Measurements from ENCODE around the gene TTC1.
"Not testable (repeated sequence)": the region's sequence is repeated elsewhere in the genome, so short reads cannot be mapped to it uniquely, and the experiment has no call there.

Gene TTC1

GRCh38 chr5:160001457-160001856 lies 7.5 kb upstream of the TTC1 start:
- no peak for DNase-seq (ENCODE audit: low spot score)

- DNase-seq (ENCODE audit: low spot score), result no peak
Observed at GRCh38 chr5:160007514-160007913, 1.4 kb upstream of the TTC1 start.

DNA sequence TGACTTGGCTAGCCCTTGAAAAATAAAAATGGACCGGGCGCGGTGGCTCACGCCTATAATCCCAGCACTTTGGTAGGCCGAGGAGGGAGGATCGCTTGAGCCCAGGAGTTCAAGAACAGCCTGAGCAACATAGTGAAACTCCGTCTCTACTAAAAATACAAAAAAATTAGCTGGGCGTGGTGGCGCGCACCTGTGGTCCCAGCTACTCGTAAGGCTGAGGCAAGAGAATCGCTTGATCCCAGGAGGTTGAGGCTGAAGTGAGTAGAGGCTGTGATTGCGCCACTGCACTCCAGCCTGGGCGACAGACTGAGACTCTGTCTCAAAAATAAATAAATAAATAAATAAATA lies 436 bp upstream of the TTC1 start:
- DNase-seq (ENCODE audit: low spot score), result not testable (repeated sequence)

- DNase-seq (ENCODE audit: low spot score), result no peak
Observed at GRCh38 chr5:160009591-160009989, 651 bp downstream of the TTC1 start.

DNA sequence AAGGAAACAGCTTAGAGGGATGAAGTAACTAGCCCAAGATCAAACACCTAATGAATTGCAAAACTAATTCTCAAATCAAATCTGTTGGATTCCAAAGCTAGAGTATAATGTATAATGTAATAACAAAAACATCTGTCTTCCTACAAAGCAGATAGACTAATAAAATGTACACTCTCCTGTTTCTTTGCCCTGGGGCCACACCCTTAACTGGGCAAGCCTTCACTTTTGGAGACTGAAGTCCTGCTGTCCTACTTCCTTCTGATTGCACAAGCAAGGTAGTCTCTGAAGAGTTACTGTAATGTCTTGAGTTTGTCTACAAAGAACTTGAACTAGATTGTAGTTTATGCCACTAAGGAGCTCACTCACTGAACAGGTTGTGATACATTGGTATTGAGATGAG lies 2.5 kb downstream of the TTC1 start:
- no peak for DNase-seq (ENCODE audit: low spot score)

DNA sequence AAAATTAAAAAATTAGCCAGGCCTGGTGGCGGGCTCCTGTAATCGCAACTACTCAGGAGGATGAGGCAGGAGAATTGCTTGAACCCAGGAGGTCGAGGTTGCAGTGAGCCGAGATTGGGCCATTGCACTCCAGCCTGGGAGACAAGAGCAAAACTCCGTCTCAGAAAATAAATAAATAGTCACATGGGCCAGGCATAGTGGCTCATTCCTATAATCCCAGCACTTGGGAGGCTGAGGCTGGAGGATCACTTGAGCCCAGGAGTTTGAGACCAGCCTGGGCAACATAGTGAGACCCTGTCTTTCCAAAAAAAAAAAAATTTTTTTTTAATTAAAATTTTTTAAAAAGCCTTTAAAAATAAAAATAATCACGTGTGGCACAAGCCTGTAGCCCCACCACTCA lies 5.3 kb downstream of the TTC1 start:
- not testable (repeated sequence) for DNase-seq (ENCODE audit: low spot score)

- DNase-seq (ENCODE audit: low spot score), result no peak
Observed at GRCh38 chr5:160018945-160019625, 10.1 kb downstream of the TTC1 start.

DNA sequence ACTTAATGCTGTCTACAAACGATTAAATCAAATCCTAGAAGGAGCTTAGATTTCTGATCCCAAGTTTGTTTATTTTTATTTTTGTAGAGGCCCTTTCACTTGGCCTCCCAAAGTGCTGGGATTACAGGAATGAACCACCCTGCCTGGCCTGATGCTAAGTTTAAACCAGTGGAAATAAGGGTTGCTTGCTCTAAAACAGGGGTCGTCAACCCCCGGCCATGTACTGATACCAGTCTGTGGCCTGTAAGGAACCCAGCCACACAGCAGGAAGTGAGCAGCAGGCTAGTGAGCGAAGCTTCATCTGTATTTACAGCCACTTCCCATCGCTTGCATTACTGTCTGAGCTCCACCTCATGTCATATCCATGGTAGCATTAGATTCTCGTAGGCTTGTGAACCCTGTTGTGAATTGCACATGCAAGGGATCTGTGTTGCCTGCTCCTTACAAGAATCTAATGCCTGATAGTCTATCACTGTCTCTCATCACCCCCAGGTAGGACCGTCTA lies 11.4 kb downstream of the TTC1 start:
- no peak for DNase-seq (ENCODE audit: low spot score)

DNA sequence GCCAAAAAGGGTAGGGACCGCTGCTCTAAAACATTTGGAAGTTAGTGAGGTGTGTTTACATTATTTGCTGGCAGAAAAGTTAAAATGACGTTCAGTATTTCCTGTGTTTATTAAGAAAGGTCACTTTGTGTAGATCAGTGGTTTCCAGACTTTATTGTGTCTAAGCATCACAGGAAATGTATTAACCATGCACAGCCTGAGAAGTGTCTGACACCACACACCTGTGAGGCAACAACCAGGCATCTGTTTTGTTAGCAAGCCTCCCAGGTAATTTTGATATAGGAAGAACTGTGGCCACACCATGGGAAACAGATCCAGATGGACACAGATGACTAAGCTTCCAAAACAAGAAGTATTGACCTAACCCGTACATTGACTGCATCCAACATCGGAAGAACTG lies 12.0 kb downstream of the TTC1 start:
- DNase-seq (ENCODE audit: low spot score), result no peak

GRCh38 chr5:160021831-160022446 lies 13.0 kb downstream of the TTC1 start:
- no peak for DNase-seq (ENCODE audit: low spot score)

- DNase-seq (ENCODE audit: low spot score), result no peak
Observed at GRCh38 chr5:160023007-160023907, 14.3 kb downstream of the TTC1 start.

GRCh38 chr5:160023908-160024630 lies 15.1 kb downstream of the TTC1 start:
- DNase-seq (ENCODE audit: low spot score), result no peak

GRCh38 chr5:160029004-160029403 lies 20.1 kb downstream of the TTC1 start:
- no peak for DNase-seq (ENCODE audit: low spot score)

DNA sequence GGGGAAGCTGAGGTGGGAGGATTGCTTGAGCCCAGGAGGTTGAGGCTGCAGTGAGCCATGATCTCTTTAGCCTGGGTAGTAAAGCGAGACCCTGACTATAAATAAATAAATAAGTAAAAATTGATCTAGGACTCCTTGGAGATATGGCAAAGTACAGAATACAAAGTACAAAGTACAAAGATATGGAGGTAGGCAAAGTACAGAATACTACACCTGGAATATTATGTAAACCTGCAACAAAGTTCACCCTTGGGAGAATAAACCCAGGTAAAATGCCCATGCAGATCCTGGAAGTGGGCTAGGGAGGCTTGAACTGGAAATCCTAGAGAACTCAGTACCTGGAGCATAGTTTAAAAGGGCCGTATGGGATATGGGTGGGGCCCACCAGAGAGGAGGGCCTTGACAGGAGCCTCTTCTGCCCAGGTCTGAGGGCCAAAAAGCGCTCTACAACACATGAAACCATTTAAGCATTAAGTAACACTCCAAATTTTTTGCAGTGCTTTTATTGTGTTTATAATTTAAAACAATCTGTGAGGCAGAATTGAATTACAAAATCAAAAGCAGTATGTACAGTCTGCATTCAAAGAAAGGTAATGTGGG lies 20.7 kb downstream of the TTC1 start:
- DNase-seq (ENCODE audit: low spot score), result no peak

GRCh38 chr5:160030631-160031377 lies 21.9 kb downstream of the TTC1 start:
- no peak for DNase-seq (ENCODE audit: low spot score)

DNA sequence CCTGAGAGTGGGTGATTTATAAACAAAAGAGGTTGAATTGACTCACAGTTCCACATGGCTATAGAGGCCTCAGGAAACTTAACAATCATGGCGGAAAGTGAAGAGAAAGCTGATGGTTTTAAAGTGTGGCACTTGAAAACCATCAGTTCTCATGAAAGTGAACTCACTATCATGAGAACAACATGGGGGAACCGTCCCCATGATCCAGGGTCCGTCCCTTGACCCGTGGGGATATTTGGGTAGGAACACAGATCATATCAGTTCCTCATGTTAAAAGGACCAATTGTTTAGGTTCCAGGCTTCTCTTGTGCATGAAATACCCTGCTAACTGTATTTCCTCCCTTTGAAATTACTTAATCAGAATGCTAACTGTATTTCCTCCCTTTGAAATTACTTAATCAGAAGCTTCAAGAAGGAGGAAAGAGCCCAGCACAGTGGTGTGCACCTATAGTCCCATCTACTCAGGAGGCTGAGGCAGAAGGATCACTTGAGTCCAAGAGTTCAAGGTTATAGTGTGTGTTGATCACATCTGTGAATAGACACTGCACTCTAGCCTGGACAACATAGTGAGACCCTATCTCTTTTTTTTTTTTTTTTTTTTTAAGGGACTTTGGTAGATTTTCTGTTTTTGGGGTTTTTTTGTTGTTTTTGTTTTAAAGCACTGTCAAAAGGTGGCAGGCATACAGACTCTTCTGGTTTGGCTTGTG lies 24.8 kb downstream of the TTC1 start:
- no peak for DNase-seq (ENCODE audit: low spot score)

DNA sequence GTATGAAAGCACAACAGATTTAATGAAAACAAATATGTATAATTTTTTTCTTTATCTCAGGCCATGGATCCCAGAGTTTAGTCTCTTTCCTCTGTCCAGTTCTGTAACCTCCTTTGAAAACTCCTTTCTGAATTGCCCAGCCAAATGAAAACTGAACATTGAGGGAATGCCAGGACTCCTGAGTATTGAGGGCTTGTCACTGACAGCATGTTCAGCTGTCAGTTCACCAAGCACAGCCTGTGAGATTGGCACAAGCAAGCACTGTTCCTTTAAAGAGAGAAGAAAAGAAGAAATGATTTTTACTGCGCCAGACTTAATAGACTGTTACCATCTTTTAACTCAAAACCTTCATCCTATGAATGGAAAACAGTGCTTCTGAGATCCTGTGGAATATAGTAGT lies 27.3 kb downstream of the TTC1 start:
- DNase-seq (ENCODE audit: low spot score), result no peak

GRCh38 chr5:160036884-160037283 lies 27.9 kb downstream of the TTC1 start:
- DNase-seq (ENCODE audit: low spot score), result no peak

DNA sequence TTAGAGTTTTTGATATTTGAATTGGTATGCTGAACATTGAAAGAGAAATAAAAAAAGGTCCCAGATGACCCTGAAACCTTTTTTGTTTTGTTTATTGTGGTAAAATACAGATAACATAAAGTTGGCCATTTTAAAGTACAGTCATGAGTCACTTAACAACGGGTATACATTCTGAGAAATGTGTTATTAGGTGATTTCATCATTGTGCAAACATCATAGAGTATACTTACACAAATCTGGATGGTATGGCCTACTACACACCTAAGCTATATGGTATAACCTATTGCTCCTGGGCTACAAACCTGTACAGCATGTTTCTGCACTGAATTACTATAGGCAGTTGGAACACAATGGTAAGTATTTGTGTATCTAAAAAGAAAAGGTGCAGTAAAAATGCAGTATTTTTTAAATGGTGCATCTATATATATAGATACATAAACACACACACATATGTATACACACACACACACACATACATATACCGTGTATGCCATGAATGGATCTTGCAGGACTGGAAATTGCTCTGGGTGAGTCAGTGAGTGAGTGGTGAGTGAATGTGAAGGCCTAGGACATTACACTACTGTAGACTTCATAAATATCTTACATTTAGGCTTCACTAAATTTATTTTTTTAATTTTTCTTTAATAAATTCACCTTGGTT lies 31.0 kb downstream of the TTC1 start:
- no peak for DNase-seq (ENCODE audit: low spot score)

GRCh38 chr5:160040471-160040835 lies 31.5 kb downstream of the TTC1 start:
- DNase-seq (ENCODE audit: low spot score), result no peak

Data from left forelimb (tissue), 1 donor.